Liver (tissue), 3 donors: ENCODE measurements around the gene IGSF1.

Experiments used
- EGR1 ChIP-seq, 2 donors: IDR thresholded peaks; 2 replicates each; pipeline ENCODE4 v1.6.1; 2016 to 2018; ENCODE audit warnings: antibody characterized with exemption in 2 of 2, low read depth in 2 of 2
- FOXA1 ChIP-seq: IDR thresholded peaks from 2 replicates; pipeline ENCODE4 v1.6.1; 2016; ENCODE audit warnings: antibody characterized with exemption
- GABPA ChIP-seq, 2 donors: IDR thresholded peaks in 1 of 2; conservative IDR thresholded peaks in 1 of 2; 2 replicates each; pipeline ENCODE4 v1.6.1; 2016; ENCODE audit warnings: antibody characterized with exemption in 2 of 2, mild to moderate bottlenecking in 1 of 2, moderate library complexity in 1 of 2
- HNF4G ChIP-seq: IDR thresholded peaks from 2 replicates; pipeline ENCODE4 v1.6.1; 2016; ENCODE audit warnings: antibody characterized with exemption
- JUND ChIP-seq, 2 donors: IDR thresholded peaks; 2 replicates each; pipeline ENCODE4 v1.6.1; 2016; ENCODE audit warnings: antibody characterized with exemption in 2 of 2
- RAD21 ChIP-seq, 2 donors: IDR thresholded peaks; 2 replicates each; pipeline ENCODE4 v1.6.1; 2016; ENCODE audit warnings: antibody characterized with exemption in 2 of 2, mild to moderate bottlenecking in 2 of 2
- SP1 ChIP-seq: IDR thresholded peaks from 2 replicates; pipeline ENCODE4 v1.6.1; 2018; ENCODE audit warnings: antibody characterized with exemption, mild to moderate bottlenecking
- YY1 ChIP-seq: IDR thresholded peaks from 2 replicates; pipeline ENCODE4 v1.6.1; 2016; ENCODE audit warnings: antibody characterized with exemption, mild to moderate bottlenecking
- TF ChIP-seq, protein P1 (sequence below): IDR thresholded peaks from 2 replicates; pipeline ENCODE4 v1.6.1; 2016; ENCODE audit warnings: antibody characterized with exemption
- TF ChIP-seq, protein P2 (sequence below): fragments of 150-350 bp; IDR thresholded peaks from 2 replicates; pipeline ENCODE4 v1.5.1; 2017; ENCODE audit warnings: improper control_type of control experiment, low read depth, low read length; ENCODE audit not compliant: missing input control
- TF ChIP-seq, protein P3 (sequence below): IDR thresholded peaks from 2 replicates; pipeline ENCODE4 v1.6.1; 2016; ENCODE audit warnings: antibody characterized with exemption, mild to moderate bottlenecking
- TF ChIP-seq, protein P4 (sequence below): IDR thresholded peaks from 2 replicates; pipeline ENCODE4 v1.6.1; 2016; ENCODE audit warnings: antibody characterized with exemption
- TF ChIP-seq, protein P5 (sequence below): IDR thresholded peaks from 2 replicates; pipeline ENCODE4 v1.6.1; 2016; ENCODE audit warnings: antibody characterized with exemption
- donor health status: healthy.
- donor health status: healthy.

DNA sequence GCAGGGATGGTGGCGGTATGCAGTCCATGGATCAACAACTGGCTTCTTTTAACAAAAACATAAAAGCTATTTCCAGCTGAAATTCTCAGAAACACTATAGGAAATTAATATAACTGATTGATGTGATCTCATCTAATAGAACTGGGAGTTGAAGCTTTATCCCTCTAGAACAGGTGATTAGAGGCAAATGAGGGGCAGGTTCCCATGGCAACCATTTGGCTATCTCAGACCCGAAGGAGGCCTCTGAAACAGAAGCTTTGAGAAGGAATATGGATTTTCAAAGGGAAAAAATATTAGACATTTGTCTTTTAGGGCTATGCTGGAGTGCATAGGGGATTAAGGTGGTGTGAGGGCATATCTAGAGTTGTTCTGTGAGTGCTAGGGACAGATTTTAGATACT is 50.0 kb downstream of the IGSF1 start:
- TF ChIP-seq, protein P1, sequence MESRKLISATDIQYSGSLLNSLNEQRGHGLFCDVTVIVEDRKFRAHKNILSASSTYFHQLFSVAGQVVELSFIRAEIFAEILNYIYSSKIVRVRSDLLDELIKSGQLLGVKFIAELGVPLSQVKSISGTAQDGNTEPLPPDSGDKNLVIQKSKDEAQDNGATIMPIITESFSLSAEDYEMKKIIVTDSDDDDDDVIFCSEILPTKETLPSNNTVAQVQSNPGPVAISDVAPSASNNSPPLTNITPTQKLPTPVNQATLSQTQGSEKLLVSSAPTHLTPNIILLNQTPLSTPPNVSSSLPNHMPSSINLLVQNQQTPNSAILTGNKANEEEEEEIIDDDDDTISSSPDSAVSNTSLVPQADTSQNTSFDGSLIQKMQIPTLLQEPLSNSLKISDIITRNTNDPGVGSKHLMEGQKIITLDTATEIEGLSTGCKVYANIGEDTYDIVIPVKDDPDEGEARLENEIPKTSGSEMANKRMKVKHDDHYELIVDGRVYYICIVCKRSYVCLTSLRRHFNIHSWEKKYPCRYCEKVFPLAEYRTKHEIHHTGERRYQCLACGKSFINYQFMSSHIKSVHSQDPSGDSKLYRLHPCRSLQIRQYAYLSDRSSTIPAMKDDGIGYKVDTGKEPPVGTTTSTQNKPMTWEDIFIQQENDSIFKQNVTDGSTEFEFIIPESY = no peak
- TF ChIP-seq, protein P2, sequence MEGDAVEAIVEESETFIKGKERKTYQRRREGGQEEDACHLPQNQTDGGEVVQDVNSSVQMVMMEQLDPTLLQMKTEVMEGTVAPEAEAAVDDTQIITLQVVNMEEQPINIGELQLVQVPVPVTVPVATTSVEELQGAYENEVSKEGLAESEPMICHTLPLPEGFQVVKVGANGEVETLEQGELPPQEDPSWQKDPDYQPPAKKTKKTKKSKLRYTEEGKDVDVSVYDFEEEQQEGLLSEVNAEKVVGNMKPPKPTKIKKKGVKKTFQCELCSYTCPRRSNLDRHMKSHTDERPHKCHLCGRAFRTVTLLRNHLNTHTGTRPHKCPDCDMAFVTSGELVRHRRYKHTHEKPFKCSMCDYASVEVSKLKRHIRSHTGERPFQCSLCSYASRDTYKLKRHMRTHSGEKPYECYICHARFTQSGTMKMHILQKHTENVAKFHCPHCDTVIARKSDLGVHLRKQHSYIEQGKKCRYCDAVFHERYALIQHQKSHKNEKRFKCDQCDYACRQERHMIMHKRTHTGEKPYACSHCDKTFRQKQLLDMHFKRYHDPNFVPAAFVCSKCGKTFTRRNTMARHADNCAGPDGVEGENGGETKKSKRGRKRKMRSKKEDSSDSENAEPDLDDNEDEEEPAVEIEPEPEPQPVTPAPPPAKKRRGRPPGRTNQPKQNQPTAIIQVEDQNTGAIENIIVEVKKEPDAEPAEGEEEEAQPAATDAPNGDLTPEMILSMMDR = no peak
- TF ChIP-seq, protein P3, sequence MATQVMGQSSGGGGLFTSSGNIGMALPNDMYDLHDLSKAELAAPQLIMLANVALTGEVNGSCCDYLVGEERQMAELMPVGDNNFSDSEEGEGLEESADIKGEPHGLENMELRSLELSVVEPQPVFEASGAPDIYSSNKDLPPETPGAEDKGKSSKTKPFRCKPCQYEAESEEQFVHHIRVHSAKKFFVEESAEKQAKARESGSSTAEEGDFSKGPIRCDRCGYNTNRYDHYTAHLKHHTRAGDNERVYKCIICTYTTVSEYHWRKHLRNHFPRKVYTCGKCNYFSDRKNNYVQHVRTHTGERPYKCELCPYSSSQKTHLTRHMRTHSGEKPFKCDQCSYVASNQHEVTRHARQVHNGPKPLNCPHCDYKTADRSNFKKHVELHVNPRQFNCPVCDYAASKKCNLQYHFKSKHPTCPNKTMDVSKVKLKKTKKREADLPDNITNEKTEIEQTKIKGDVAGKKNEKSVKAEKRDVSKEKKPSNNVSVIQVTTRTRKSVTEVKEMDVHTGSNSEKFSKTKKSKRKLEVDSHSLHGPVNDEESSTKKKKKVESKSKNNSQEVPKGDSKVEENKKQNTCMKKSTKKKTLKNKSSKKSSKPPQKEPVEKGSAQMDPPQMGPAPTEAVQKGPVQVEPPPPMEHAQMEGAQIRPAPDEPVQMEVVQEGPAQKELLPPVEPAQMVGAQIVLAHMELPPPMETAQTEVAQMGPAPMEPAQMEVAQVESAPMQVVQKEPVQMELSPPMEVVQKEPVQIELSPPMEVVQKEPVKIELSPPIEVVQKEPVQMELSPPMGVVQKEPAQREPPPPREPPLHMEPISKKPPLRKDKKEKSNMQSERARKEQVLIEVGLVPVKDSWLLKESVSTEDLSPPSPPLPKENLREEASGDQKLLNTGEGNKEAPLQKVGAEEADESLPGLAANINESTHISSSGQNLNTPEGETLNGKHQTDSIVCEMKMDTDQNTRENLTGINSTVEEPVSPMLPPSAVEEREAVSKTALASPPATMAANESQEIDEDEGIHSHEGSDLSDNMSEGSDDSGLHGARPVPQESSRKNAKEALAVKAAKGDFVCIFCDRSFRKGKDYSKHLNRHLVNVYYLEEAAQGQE = no peak
- TF ChIP-seq JUND (IDR thresholded peaks at IDR 0.05) (no peak), FOXA1 (no peak), GABPA (IDR thresholded peaks at IDR 0.05 in 1 of 2, conservative IDR thresholded peaks at IDR 0.05 in 1 of 2) (no peak), SP1 (no peak), YY1 (no peak), RAD21 (IDR thresholded peaks at IDR 0.05) (no peak), EGR1 (IDR thresholded peaks at IDR 0.05; ENCODE audit: low read depth in 2 of 2) (no peak), HNF4G (no peak)
- TF ChIP-seq, protein P4, sequence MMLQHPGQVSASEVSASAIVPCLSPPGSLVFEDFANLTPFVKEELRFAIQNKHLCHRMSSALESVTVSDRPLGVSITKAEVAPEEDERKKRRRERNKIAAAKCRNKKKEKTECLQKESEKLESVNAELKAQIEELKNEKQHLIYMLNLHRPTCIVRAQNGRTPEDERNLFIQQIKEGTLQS = no peak
- TF ChIP-seq, protein P5, sequence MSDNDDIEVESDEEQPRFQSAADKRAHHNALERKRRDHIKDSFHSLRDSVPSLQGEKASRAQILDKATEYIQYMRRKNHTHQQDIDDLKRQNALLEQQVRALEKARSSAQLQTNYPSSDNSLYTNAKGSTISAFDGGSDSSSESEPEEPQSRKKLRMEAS = no peak
